GM12873 (cell line): ENCODE results near the gene ERP29.

ENCODE experiments used
- TF ChIP-seq, protein P1 (sequence below): IDR thresholded peaks from 2 replicates; pipeline ENCODE4 v1.5.1; 2012; ENCODE audit warnings: low read depth, mild to moderate bottlenecking, moderate library complexity, low read length, control low read depth; ENCODE audit not compliant: insufficient read depth; ENCODE audit errors: missing control alignments

ERP29 gene

DNA sequence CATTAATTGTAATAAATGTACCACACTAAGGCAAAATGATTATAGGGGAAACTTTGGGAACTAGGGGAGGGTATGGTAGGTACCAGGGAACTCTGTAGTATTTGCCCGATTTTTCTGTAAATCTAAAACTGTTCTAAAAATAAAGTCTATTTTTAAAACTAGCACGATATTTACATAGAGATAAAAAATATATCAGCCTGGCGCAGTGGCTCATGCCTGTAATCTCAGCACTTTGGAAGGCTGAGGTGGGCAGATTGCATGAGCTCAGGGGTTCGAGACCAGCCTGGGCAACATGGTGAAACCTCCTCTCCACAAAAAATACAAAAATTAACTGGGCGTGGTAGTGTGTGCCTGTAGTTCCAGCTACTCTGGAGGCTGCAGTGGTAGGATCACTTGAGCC, 32.6 kb upstream of the ERP29 start:
- TF ChIP-seq, protein P1, sequence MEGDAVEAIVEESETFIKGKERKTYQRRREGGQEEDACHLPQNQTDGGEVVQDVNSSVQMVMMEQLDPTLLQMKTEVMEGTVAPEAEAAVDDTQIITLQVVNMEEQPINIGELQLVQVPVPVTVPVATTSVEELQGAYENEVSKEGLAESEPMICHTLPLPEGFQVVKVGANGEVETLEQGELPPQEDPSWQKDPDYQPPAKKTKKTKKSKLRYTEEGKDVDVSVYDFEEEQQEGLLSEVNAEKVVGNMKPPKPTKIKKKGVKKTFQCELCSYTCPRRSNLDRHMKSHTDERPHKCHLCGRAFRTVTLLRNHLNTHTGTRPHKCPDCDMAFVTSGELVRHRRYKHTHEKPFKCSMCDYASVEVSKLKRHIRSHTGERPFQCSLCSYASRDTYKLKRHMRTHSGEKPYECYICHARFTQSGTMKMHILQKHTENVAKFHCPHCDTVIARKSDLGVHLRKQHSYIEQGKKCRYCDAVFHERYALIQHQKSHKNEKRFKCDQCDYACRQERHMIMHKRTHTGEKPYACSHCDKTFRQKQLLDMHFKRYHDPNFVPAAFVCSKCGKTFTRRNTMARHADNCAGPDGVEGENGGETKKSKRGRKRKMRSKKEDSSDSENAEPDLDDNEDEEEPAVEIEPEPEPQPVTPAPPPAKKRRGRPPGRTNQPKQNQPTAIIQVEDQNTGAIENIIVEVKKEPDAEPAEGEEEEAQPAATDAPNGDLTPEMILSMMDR, result no peak

DNA sequence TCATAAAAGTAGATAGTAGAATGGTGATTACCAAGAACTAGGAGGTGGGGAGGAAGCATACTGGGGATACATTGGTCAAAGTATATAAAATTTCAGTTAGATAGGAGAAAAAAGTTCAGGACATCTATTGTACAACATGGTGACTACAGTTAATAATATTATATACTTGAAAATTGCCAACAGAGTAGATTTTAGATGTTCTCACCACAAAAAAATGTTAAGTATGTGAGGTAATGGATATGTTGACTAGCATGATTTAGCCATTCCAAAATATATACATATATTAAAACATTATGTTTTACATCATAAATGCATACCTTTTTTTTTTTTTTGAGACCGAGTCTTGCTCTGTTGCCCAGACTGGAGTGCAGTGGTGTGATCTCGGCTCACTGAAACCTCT, 31.2 kb upstream of the ERP29 start:
- TF ChIP-seq, protein P1, result no peak

DNA sequence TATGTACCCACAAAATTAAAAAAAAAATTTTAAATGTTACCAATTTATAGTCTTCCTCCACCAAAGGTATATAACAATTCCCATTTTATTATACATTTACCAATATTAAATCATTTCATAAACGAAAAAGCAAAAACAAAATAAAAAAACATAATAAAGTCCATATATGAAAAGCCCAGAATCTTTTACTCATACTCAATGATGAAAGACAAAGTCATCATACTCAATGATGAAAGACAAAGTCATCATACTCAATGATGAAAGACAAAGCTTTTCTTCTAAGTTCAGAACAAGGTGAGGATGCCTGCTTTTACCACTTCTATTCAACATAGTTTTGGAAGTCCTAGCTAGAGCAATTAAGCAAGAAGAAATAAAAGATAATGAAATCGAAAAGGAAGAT, 28.4 kb upstream of the ERP29 start:
- TF ChIP-seq, protein P1, result no peak

DNA sequence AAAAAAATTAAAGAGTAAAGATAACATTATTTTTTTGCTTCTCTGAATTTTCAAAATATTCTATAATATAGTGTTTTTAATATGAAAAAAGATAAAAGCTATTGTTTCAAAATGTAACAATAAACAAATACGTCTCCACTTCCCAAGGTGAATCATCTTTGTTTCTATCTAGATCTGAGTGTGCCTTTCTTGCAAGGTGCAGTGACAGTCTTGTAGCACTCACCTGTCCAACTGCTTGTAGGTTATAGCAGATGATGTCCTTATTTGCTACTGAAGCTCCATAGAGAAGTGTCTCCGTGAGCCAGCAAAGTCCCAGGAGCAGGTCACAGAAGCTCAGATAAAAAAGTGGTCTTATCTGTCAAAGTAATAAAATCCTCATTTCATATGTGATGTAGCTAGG, 21.7 kb upstream of the ERP29 start:
- TF ChIP-seq, protein P1, result no peak

DNA sequence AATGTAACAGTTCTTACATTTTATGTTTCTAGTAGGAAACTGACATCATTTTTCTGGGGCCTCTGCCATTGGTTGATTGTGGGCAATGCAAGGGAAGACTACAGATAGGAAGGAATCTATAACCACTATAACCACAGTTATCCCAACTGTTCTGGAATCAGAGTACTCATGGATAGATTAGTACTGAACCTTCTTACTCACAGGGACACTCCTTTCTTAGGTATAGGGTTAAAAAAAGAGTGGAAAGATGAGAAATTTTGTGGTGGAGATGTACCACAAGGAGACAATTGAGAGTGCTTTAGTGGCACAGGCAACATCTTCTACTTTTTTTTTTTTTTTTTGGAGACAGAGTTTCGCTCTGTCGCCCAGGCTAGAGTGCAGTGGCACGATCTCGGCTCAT, 21.3 kb upstream of the ERP29 start:
- TF ChIP-seq, protein P1, result no peak

DNA sequence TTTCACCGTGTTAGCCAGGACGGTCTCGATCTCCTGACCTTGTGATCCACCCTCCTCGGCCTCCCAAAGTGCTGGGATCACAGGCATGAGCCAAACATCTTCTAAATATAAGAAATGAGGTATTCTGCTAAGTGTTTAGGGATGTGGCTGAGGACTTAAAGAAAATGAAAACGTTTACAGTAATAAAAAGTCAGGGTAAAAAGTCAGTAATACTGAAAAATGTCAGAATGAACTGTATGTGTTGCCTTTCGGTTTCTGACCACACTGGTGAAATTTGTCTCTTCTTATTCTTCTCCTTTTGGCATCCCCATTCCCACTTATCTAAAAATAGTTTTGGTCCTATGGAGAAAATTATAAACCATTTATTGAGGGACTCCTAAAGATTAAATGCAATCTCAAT, 20.8 kb upstream of the ERP29 start:
- TF ChIP-seq, protein P1, result no peak

DNA sequence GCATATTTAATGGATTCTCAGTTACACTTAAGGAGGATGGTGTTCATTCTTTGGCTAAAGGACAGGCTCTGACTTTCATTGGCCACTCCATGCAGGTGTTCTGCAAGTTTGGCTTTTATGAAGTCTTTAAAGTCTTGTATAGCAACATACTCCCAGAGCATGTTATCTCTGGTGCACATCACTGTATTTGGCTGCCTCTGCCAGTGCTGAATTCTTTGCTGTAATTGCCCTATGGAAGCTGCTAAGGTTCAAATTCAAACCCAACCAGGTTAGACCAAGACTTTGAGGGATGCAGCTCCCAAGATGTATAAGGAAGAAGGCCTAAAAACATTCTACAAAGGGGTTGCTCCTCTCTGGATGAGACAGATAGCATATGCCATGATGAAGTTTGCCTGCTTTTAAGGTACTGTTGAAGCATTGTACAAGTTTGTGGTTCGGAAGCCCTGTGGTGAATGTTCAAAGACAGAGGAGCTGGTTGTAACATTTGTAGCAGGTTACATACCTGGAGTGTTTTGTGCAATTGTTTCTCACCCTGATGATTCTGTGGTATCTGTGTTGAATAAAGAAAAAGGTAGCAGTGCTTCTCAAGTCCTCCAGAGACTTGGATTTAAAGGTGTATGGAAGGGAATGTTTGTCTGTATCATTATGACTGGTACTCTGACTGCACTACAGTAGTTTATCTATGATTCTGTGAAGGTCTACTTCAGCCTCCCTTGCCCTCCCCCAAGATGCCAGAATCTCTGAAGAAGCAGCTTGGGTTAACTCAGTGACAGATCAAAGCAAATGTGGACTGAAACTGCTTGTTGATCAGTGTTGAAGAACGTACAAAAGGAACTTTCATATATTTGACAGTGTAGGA, 19.7 kb upstream of the ERP29 start:
- TF ChIP-seq, protein P1, result no peak
